Neutrophil (primary cell): Measurements from ENCODE around the gene HOXB9.

Experiments
- H3K27ac ChIP-seq: fragments of 200-600 bp; sonication (generic); 2 replicates; pipeline ENCODE4 v1.5.1; 2016; ENCODE audit warnings: mild to moderate bottlenecking, moderate library complexity
- H3K27me3 ChIP-seq: fragments of 200-600 bp; sonication (generic); 2 replicates; pipeline ENCODE4 v1.6.0; 2016; ENCODE audit warnings: mild to moderate bottlenecking
- H3K36me3 ChIP-seq: fragments of 200-600 bp; sonication (generic); 2 replicates; pipeline ENCODE4 v1.5.1; 2017
- H3K4me1 ChIP-seq, 2 experiments: fragments of 200-600 bp in 1 of 2; sonication (generic) in 1 of 2; 1 replicate in 1 of 2; 2 replicates in 1 of 2; pipeline versions ENCODE4 v1.5.1 to v1.6.1; 2013 to 2016; ENCODE audit warnings: low read depth in 1 of 2, low read length in 1 of 2, mild to moderate bottlenecking in 1 of 2, moderate library complexity in 1 of 2; ENCODE audit not compliant: control insufficient read depth in 1 of 2, insufficient read depth in 1 of 2
- H3K4me3 ChIP-seq, 2 experiments: fragments of 200-600 bp in 1 of 2; sonication (generic) in 1 of 2; 1 replicate in 1 of 2; 2 replicates in 1 of 2; pipeline ENCODE4 v1.5.1; 2013 to 2016; ENCODE audit warnings: low read depth in 1 of 2, low read length in 1 of 2, mild to moderate bottlenecking in 1 of 2, moderate library complexity in 1 of 2
- H3K9me3 ChIP-seq: fragments of 200-600 bp; sonication (generic); 2 replicates; pipeline ENCODE4 v1.5.1; 2016
- CTCF ChIP-seq: fragments of 200-600 bp; sonication (generic); IDR thresholded peaks from 2 replicates; pipeline ENCODE4 v1.5.1; 2016; ENCODE audit warnings: antibody characterized with exemption

HOXB9 gene

GRCh38 chr17:48627623-48628521 is 1.7 kb upstream of the HOXB9 start:
- Histone ChIP-seq H3K36me3 (no peaks in the 10 kb centered on the region), H3K27ac (no peak overlapping the region), H3K9me3 (no peaks in the 10 kb centered on the region), H3K4me3 (no peak overlapping the region), H3K27me3 (peaks cover 100% of the 10 kb centered on the region), H3K4me1 (peaks cover 0 to 6% of the 10 kb centered on the region in 2 experiments)
- no peak for TF ChIP-seq CTCF

- TF ChIP-seq CTCF = no peak
- H3K36me3 ChIP-seq = no peaks in the 10 kb centered on the region
- peaks cover 0 to 6% of the 10 kb centered on the region in 2 experiments for H3K4me1 ChIP-seq
- peaks cover 100% of the 10 kb centered on the region for H3K27me3 ChIP-seq
- no peaks in the 10 kb centered on the region for H3K9me3 ChIP-seq
- H3K27ac ChIP-seq = no peak overlapping the region
- H3K4me3 ChIP-seq = no peak overlapping the region
These were observed 1.0 kb upstream of the HOXB9 start for GRCh38 chr17:48627118-48627597.

GRCh38 chr17:48625495-48626244 is 488 bp downstream of the HOXB9 start:
- no peaks in the 10 kb centered on the region for H3K36me3 ChIP-seq
- no peaks in the 10 kb centered on the region for H3K9me3 ChIP-seq
- no peak overlapping the region for H3K4me3 ChIP-seq
- TF ChIP-seq CTCF = no peak
- H3K27ac ChIP-seq = no peak overlapping the region
- peaks cover 0 to 6% of the 10 kb centered on the region in 2 experiments for H3K4me1 ChIP-seq
- H3K27me3 ChIP-seq = peaks cover 100% of the 10 kb centered on the region

GRCh38 chr17:48624544-48625494 is 1.3 kb downstream of the HOXB9 start:
- no peak overlapping the region for H3K4me3 ChIP-seq
- TF ChIP-seq CTCF = no peak
- no peaks in the 10 kb centered on the region for H3K36me3 ChIP-seq
- peaks cover 0 to 6% of the 10 kb centered on the region in 2 experiments for H3K4me1 ChIP-seq
- peaks cover 100% of the 10 kb centered on the region for H3K27me3 ChIP-seq
- no peaks in the 10 kb centered on the region for H3K9me3 ChIP-seq
- no peak overlapping the region for H3K27ac ChIP-seq

- Histone ChIP-seq H3K27me3 (peaks cover 100% of the 10 kb centered on the region), H3K4me1 (peaks cover 0 to 6% of the 10 kb centered on the region in 2 experiments), H3K4me3 (no peak overlapping the region), H3K27ac (no peak overlapping the region), H3K36me3 (no peaks in the 10 kb centered on the region), H3K9me3 (no peaks in the 10 kb centered on the region)
- no peak for TF ChIP-seq CTCF
These were observed 2.0 kb downstream of the HOXB9 start for GRCh38 chr17:48624118-48624517.
